ENCODE measurements around the gene MMADHC. TPM values are rescaled to one million over a fixed set of nuclear protein-coding genes. Genes with fewer than 3 reads are reported as not detected.

Gene MMADHC
- polyA plus RNA-seq, 3 donors: 20.5 to 119 (median 97.9) TPM

GRCh38 chr2:149527998-149528755, 59.4 kb downstream of the MMADHC start:
- no peak overlapping the region for H3K4me3 Mint-ChIP-seq
- DNase-seq: no peak
- Histone ChIP-seq H3K9me3 (replicated peaks in 1 of 2; ENCODE audit: control insufficient read depth in 1 of 2, insufficient read depth in 1 of 2, low read length in 2 of 2) (peaks cover 0 to 8% of the 10 kb centered on the region in 2 donors), H3K4me2 (replicated peaks; ENCODE audit: extremely low read depth, low read length, poor library complexity, severe bottlenecking) (no peak overlapping the region), H3K27me3 (ENCODE audit: control insufficient read depth in 2 of 2, insufficient read depth in 2 of 2, low read length in 2 of 2) (no peaks in the 10 kb centered on the region), H3K4me1 (ENCODE audit: control insufficient read depth in 1 of 2, insufficient read depth in 2 of 2, low read length in 2 of 2) (no peaks in the 10 kb centered on the region), H3K79me2 (ENCODE audit: insufficient read depth, low read length) (no peaks in the 10 kb centered on the region), H4K20me1 (ENCODE audit: insufficient read depth, low read length) (no peaks in the 10 kb centered on the region), H2AFZ (ENCODE audit: insufficient read depth, low read depth, low read length, poor library complexity, severe bottlenecking) (no peak overlapping the region), H3K4me3 (replicated peaks in 1 of 3; ENCODE audit: low read depth in 2 of 3, low read length in 3 of 3) (no peak overlapping the region), H3K36me3 (replicated peaks in 1 of 2; ENCODE audit: control insufficient read depth in 1 of 2, insufficient read depth in 2 of 2, low read length in 2 of 2) (no peaks in the 10 kb centered on the region), H3K27ac (ENCODE audit: low read depth in 1 of 2, low read length in 2 of 2) (no peak overlapping the region), H3K9ac (ENCODE audit: insufficient read depth, low read length, poor library complexity, severe bottlenecking) (no peak overlapping the region)
- no peak for TF ChIP-seq CTCF (IDR thresholded peaks at IDR 0.05)
- H3K4me1 Mint-ChIP-seq: no peaks in the 10 kb centered on the region
- H3K27ac Mint-ChIP-seq: no peak overlapping the region
- H3K27me3 Mint-ChIP-seq (ENCODE audit: low read depth in 3 of 3): peaks cover 0 to 2% (median 1%) of the 10 kb centered on the region in 3 donors
- intact Hi-C loops (cut with micrococcal nuclease): no loop called here
- WGBS (ENCODE audit: insufficient coverage): no CpG with 5 or more reads among the region's 7 CpGs
- H3K36me3 Mint-ChIP-seq: no peaks in the 10 kb centered on the region
- peaks cover 0 to 8% (median 3%) of the 10 kb centered on the region in 7 donors for H3K9me3 Mint-ChIP-seq

GRCh38 chr2:149526689-149527088, 60.9 kb downstream of the MMADHC start:
- Histone ChIP-seq H3K9ac (ENCODE audit: insufficient read depth, low read length, poor library complexity, severe bottlenecking) (no peak overlapping the region), H2AFZ (ENCODE audit: insufficient read depth, low read depth, low read length, poor library complexity, severe bottlenecking) (no peak overlapping the region), H3K4me2 (replicated peaks; ENCODE audit: extremely low read depth, low read length, poor library complexity, severe bottlenecking) (no peak overlapping the region), H3K79me2 (ENCODE audit: insufficient read depth, low read length) (no peaks in the 10 kb centered on the region), H3K27ac (ENCODE audit: low read depth in 1 of 2, low read length in 2 of 2) (no peak overlapping the region), H4K20me1 (ENCODE audit: insufficient read depth, low read length) (no peaks in the 10 kb centered on the region), H3K4me3 (replicated peaks in 1 of 3; ENCODE audit: low read depth in 2 of 3, low read length in 3 of 3) (no peak overlapping the region), H3K9me3 (replicated peaks in 1 of 2; ENCODE audit: control insufficient read depth in 1 of 2, insufficient read depth in 1 of 2, low read length in 2 of 2) (peaks cover 0 to 8% of the 10 kb centered on the region in 2 donors), H3K4me1 (ENCODE audit: control insufficient read depth in 1 of 2, insufficient read depth in 2 of 2, low read length in 2 of 2) (no peaks in the 10 kb centered on the region), H3K27me3 (ENCODE audit: control insufficient read depth in 2 of 2, insufficient read depth in 2 of 2, low read length in 2 of 2) (no peaks in the 10 kb centered on the region), H3K36me3 (replicated peaks in 1 of 2; ENCODE audit: control insufficient read depth in 1 of 2, insufficient read depth in 2 of 2, low read length in 2 of 2) (no peaks in the 10 kb centered on the region)
- DNase-seq: no peak
- Mint-ChIP-seq H3K27me3 (ENCODE audit: low read depth in 3 of 3) (peaks cover 0 to 2% (median 1%) of the 10 kb centered on the region in 3 donors), H3K9me3 (peaks cover 0 to 11% (median 3%) of the 10 kb centered on the region in 7 donors), H3K4me3 (no peak overlapping the region), H3K4me1 (no peaks in the 10 kb centered on the region), H3K27ac (no peak overlapping the region), H3K36me3 (no peaks in the 10 kb centered on the region)
- TF ChIP-seq CTCF (IDR thresholded peaks at IDR 0.05): no peak
- intact Hi-C loops (cut with micrococcal nuclease): no loop called here
- WGBS (ENCODE audit: insufficient coverage): no CpG with 5 or more reads among the region's 2 CpGs
